Stimulated activated memory B cell treated with anti-CD40 and anti-IgM and Interleukin-4, amounts not matched to agents 10 μg/mL and 1 μg/mL and 100 μg/mL, for 72 hours (primary cell): Measurements from ENCODE around the gene SLC15A4.
"Not testable (repeated sequence)": the region's sequence is repeated elsewhere in the genome, so short reads cannot be mapped to it uniquely, and the experiment has no call there.

Experiments used
- ATAC-seq: fragments of 150-1000 bp; cut with Tn5 transposase; 2 replicates; pipeline ENCODE4 v1.10.0; 2021
- H3K27ac Mint-ChIP-seq: one replicate; pipeline ENCODE4 v1.8.0; 2022; ENCODE audit warnings: mild to moderate bottlenecking, mixed read lengths
- H3K27me3 Mint-ChIP-seq: one replicate; pipeline ENCODE4 v1.8.0; 2022; ENCODE audit warnings: mixed read lengths
- H3K36me3 Mint-ChIP-seq: one replicate; pipeline ENCODE4 v1.8.0; 2022; ENCODE audit warnings: mixed read lengths
- H3K4me1 Mint-ChIP-seq: one replicate; pipeline ENCODE4 v1.8.0; 2022; ENCODE audit warnings: mixed read lengths
- H3K4me3 Mint-ChIP-seq: one replicate; pipeline ENCODE4 v1.8.0; 2022; ENCODE audit warnings: mild to moderate bottlenecking, moderate library complexity, mixed read lengths
- H3K9me3 Mint-ChIP-seq: one replicate; pipeline ENCODE4 v1.8.0; 2022; ENCODE audit warnings: mixed read lengths

SLC15A4 gene

GRCh38 chr12:128811806-128812205 is 12.0 kb downstream of the SLC15A4 start:
- Mint-ChIP-seq H3K27ac (peak overlapping the region; percentile 99), H3K27me3 (no peaks in the 10 kb centered on the region), H3K4me3 (peak overlapping the region; percentile 54), H3K36me3 (peaks cover 52% of the 10 kb centered on the region), H3K4me1 (peaks cover 73% of the 10 kb centered on the region), H3K9me3 (no peaks in the 10 kb centered on the region)
- ATAC-seq: no peak

DNA sequence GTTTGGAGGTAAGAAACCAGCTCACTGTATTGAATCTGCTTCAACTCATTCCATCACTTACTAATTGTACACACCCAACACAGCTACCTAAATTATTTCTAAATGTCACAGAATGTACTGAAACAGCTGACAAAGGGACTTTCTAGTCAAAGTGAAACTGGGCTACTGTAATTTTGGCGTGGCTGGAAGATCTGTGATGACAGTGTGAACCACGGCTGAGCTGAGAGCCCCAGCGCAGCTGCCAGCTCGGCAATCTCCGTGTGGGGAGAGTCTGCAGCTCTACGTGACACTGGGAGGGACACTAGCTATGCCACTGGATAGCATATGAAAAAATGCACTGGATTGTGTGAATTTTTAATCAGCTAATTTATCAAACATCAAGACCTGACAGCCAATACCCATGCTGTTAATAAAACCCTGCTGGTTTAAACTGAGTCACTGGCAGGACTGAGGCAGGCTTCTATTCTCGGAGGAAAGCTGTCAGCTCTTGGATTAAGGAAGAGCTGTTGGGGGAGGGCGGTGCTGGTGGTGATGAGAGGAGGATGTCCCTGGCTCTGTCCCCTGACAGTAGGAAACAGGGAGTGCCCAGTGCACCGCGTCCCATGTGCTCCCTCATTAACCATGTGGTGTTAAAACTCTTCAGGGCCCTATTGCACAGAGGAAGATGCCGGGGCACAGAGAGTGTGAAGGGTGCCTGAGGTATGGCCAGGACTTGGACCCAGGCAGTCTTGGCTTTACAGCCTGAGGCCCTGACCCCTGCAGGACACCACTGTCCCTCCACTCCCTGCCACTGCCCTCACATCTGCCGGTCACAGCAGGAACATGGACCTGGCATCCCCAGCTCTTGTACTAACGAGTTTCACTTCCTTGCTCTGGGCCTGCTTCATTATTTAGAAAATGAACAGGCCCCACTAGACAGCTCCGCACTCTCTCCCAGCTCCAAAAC is 13.3 kb downstream of the SLC15A4 start:
- ATAC-seq: peak; percentile 95
- H3K27ac Mint-ChIP-seq: peak overlapping the region; percentile 99
- peak overlapping the region; percentile 83 for H3K4me3 Mint-ChIP-seq
- no peaks in the 10 kb centered on the region for H3K9me3 Mint-ChIP-seq
- no peaks in the 10 kb centered on the region for H3K27me3 Mint-ChIP-seq
- H3K36me3 Mint-ChIP-seq: peaks cover 58% of the 10 kb centered on the region
- H3K4me1 Mint-ChIP-seq: peaks cover 61% of the 10 kb centered on the region

DNA sequence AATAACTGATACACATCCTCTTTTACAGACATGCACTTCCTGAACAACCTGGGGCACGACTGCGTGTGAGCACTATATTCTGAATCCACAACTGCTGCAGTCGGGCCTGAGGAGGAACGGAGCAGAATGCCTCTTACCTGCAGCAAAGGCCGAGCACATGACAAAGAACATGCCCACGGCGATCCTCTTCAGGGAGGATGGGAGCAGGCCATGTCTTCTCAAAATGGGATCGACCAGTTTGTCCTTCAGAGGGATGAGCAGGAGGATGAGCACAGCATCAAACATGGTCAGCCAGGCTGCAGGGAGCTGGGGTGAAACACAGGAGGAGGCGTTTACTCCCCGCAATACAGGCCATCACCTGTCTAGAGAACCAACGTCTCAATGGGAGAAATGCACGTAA is 15.1 kb downstream of the SLC15A4 start:
- Mint-ChIP-seq H3K27ac (no peak overlapping the region), H3K36me3 (peaks cover 57% of the 10 kb centered on the region), H3K9me3 (no peaks in the 10 kb centered on the region), H3K27me3 (no peaks in the 10 kb centered on the region), H3K4me1 (peaks cover 52% of the 10 kb centered on the region), H3K4me3 (no peak overlapping the region)
- ATAC-seq: no peak

- Mint-ChIP-seq H3K4me1 (peaks cover 58% of the 10 kb centered on the region), H3K9me3 (no peaks in the 10 kb centered on the region), H3K27me3 (no peaks in the 10 kb centered on the region), H3K27ac (no peak overlapping the region), H3K4me3 (no peak overlapping the region), H3K36me3 (peaks cover 58% of the 10 kb centered on the region)
- no peak for ATAC-seq
Observed at GRCh38 chr12:128807161-128807724, 16.5 kb downstream of the SLC15A4 start.

GRCh38 chr12:128806573-128806972 is 17.2 kb downstream of the SLC15A4 start:
- Mint-ChIP-seq H3K4me3 (no peak overlapping the region), H3K27ac (no peak overlapping the region), H3K36me3 (peaks cover 60% of the 10 kb centered on the region), H3K9me3 (no peaks in the 10 kb centered on the region), H3K4me1 (peaks cover 59% of the 10 kb centered on the region), H3K27me3 (no peaks in the 10 kb centered on the region)
- no peak for ATAC-seq

DNA sequence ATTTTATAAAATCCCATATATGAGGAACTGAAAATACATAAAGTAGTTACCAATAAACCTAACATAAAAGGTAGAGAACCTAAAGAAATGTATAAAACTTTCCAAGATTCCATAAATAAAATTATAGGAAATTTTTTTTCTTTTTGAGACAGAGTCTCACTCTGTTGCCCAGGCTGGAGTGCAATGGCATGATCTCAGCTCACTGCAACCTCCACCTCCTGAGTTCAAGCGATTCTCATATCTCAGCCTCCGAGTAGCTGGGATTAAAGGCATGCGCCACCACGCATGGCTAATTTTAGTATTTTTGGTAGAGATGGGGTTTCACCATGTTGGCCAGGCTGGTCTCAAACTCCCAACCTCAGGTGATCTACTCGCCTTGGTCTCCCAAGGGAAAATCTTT is 18.4 kb downstream of the SLC15A4 start:
- not testable (repeated sequence) for H3K9me3 Mint-ChIP-seq, H3K27me3 Mint-ChIP-seq, ATAC-seq, H3K27ac Mint-ChIP-seq, H3K4me3 Mint-ChIP-seq
- H3K4me1 Mint-ChIP-seq: peaks cover 55% of the 10 kb centered on the region
- peaks cover 69% of the 10 kb centered on the region for H3K36me3 Mint-ChIP-seq

GRCh38 chr12:128804762-128805161 is 19.0 kb downstream of the SLC15A4 start:
- Mint-ChIP-seq H3K4me3 (no peak overlapping the region), H3K36me3 (peaks cover 69% of the 10 kb centered on the region), H3K27me3 (no peaks in the 10 kb centered on the region), H3K4me1 (peaks cover 55% of the 10 kb centered on the region), H3K27ac (peak overlapping the region; percentile 27), H3K9me3 (no peaks in the 10 kb centered on the region)
- ATAC-seq: no peak

GRCh38 chr12:128803788-128804187 is 20.0 kb downstream of the SLC15A4 start:
- H3K4me3 Mint-ChIP-seq: no peak overlapping the region
- ATAC-seq: no peak
- H3K27ac Mint-ChIP-seq: no peak overlapping the region
- H3K36me3 Mint-ChIP-seq: peaks cover 72% of the 10 kb centered on the region
- H3K9me3 Mint-ChIP-seq: no peaks in the 10 kb centered on the region
- peaks cover 55% of the 10 kb centered on the region for H3K4me1 Mint-ChIP-seq
- H3K27me3 Mint-ChIP-seq: no peaks in the 10 kb centered on the region

GRCh38 chr12:128802756-128803155 is 21.0 kb downstream of the SLC15A4 start:
- H3K36me3 Mint-ChIP-seq: peaks cover 75% of the 10 kb centered on the region
- peak overlapping the region; percentile 33 for H3K4me3 Mint-ChIP-seq
- H3K27me3 Mint-ChIP-seq: no peaks in the 10 kb centered on the region
- ATAC-seq: no peak
- H3K9me3 Mint-ChIP-seq: no peaks in the 10 kb centered on the region
- peak overlapping the region; percentile 54 for H3K27ac Mint-ChIP-seq
- H3K4me1 Mint-ChIP-seq: peaks cover 61% of the 10 kb centered on the region

- Mint-ChIP-seq H3K4me1 (peaks cover 69% of the 10 kb centered on the region), H3K27me3 (no peaks in the 10 kb centered on the region), H3K27ac (peak overlapping the region; percentile 54), H3K36me3 (peaks cover 78% of the 10 kb centered on the region), H3K9me3 (no peaks in the 10 kb centered on the region), H3K4me3 (peak overlapping the region; percentile 33)
- ATAC-seq: peak; percentile 70
Observed at GRCh38 chr12:128801879-128802391, 21.8 kb downstream of the SLC15A4 start.

DNA sequence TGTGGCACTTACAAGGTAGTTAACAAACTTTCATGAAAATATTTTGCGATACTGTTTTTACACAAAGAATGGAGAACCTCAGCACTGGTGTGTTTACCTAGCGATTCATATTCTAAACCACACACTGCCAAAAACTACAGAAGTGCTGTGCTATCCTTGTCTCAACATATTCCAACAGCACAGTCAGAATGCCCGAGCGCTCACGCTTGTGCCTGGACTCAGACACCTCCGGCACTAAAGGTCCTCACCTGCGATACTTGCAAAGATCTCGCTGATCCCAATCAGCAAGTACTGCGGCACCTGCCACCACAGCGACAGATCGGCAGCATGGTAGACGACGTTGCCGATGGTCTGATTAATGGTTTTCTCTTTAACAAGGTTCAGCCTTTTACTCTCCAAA is 23.2 kb downstream of the SLC15A4 start:
- Mint-ChIP-seq H3K4me1 (peaks cover 83% of the 10 kb centered on the region), H3K9me3 (no peaks in the 10 kb centered on the region), H3K4me3 (no peak overlapping the region), H3K27ac (peak overlapping the region; percentile 98), H3K36me3 (peaks cover 85% of the 10 kb centered on the region), H3K27me3 (no peaks in the 10 kb centered on the region)
- no peak for ATAC-seq

DNA sequence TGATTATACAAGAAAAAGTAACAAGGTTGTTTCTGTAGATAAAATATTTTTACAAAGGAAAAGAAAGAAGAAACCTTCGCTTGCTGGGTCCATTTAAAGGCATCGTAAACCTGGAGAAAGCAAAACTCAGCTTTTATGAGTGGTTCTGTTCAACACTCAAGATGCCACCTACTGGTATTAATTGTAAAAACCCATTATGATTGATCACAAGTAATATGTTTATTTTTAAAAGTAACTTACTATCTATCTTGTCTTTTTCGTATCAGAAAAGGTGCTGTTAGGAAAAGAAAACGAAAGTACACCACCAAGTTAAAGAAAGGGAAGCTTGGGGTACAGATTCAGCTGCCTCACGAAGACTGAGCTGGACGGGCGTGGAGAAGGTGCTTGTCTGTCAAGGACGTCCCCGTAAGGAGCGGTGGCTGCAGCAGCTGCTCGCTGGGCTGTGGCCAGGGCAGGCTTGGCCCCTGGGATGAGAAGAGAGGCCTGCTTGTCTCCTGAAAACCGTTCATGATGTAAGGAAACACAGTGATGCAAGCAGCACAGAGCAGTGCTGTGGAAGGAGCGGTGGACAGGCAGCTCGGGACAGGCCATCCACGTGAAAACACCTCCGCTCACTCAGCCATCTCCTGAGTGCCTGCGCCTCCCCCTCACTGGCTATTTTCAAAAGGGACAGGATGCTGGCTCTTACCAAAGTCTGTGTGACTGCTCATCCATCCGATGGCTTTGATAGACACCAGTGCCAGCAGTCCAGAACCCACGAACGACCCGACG is 25.0 kb downstream of the SLC15A4 start:
- no peaks in the 10 kb centered on the region for H3K9me3 Mint-ChIP-seq
- H3K27me3 Mint-ChIP-seq: no peaks in the 10 kb centered on the region
- ATAC-seq: no peak
- peaks cover 93% of the 10 kb centered on the region for H3K4me1 Mint-ChIP-seq
- peaks cover 89% of the 10 kb centered on the region for H3K36me3 Mint-ChIP-seq
- H3K27ac Mint-ChIP-seq: peak overlapping the region; percentile 98
- H3K4me3 Mint-ChIP-seq: peak overlapping the region; percentile 71

DNA sequence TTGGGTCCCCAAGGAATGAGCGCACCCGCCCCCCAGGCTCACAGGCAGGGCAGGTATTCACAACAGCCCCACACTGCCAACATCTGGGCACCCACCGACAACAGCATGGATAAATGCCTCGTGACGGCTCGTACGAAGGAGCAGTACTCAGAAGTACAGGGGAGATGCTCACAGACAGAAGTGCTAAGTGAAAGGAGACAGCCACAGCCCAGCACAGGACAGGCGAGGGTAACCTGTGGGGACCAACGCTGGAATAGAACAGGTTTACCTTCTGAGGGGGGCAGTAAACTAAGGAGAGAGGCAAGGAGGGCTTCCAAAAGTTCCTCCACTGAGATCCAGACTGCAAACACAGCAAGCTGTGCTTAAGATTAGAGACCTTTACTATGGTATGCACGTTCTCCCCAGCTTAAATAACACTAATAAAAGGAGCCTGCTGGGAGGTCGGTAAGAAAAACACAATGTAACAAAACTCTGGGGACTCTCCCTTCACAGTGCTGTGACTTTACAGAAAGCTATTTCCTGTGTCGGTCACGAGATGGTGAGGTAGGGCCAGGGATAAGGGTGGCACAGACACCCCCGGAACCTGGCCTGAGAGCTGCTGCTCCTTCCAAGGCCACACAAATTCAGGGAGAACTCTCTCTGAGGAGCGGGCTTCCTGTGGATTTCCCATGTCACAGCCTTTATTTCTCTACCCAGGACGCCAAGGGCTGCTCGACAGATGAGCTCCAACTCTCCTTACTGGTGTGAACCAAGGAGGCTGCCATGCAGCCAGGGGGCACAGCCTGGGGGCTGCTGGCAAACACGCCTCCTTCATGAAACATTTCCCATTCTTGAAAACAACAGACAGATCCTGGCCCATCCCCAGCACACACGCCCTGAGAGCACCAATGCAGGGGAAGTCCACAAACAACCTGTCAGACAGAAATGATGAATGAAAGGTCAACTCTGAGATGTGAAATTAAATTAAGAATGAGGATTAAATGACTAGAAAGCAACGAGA is 26.3 kb downstream of the SLC15A4 start:
- no peaks in the 10 kb centered on the region for H3K9me3 Mint-ChIP-seq
- H3K27ac Mint-ChIP-seq: peak overlapping the region; percentile 98
- H3K36me3 Mint-ChIP-seq: peaks cover 88% of the 10 kb centered on the region
- peak; percentile 81 for ATAC-seq
- H3K4me3 Mint-ChIP-seq: peak overlapping the region; percentile 71
- peaks cover 91% of the 10 kb centered on the region for H3K4me1 Mint-ChIP-seq
- no peaks in the 10 kb centered on the region for H3K27me3 Mint-ChIP-seq

DNA sequence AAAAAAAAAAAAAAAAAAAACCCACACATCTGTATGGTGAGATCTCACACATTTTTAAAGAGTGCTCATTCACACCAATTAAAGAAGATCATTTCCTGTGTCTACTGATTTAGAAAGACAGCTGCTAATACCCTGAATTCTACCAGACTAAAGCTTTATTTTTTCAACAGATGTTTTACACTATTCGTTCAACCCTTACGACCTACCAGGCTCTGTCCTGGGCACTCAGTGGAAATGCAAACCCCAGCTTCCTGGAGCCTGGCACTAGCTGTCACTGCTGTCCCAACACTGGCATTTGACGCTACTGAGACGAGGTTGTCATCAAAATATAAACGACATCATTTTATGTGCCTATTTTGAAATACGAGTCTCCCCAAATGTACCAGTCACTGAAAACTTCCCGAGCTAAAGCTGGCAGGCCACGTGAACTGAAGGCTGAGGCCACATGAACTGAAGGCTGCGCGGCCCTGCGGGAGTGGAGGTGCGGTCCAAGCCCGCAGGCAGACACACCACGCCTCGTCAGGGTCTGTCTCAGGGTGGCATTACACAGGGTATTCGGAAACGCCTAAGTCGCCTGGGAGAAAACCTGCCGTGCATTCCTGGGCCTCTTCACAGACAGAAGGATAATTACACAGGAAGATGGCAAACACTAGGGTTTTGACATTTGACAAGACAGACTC is 27.2 kb downstream of the SLC15A4 start:
- Mint-ChIP-seq H3K4me1 (peaks cover 91% of the 10 kb centered on the region), H3K9me3 (no peaks in the 10 kb centered on the region), H3K27ac (peak overlapping the region; percentile 98), H3K36me3 (peaks cover 93% of the 10 kb centered on the region), H3K27me3 (no peaks in the 10 kb centered on the region), H3K4me3 (peak overlapping the region; percentile 55)
- ATAC-seq: peak; percentile 18
